Esophagus muscularis mucosa (tissue), 4 donors: ENCODE data around the gene BDKRB2.

Experiments used
- EP300 ChIP-seq: sonication (generic); formaldehyde crosslinking; IDR thresholded peaks from one replicate; pipeline ENCODE4 v1.6.1; 2017; ENCODE audit warnings: antibody characterized with exemption
- POLR2A ChIP-seq: fragments of 450-650 bp; IDR thresholded peaks from one replicate; pipeline ENCODE4 v1.6.1; 2017; ENCODE audit warnings: antibody characterized with exemption, moderate library complexity, mild to moderate bottlenecking, low read depth
- POLR2AphosphoS5 ChIP-seq, 2 donors: sonication (generic); formaldehyde crosslinking; IDR thresholded peaks; one replicate each; pipeline ENCODE4 v1.6.1; 2017; ENCODE audit warnings: antibody characterized with exemption in 2 of 2
- TF ChIP-seq, protein P1 (sequence below), 3 experiments: fragments of 200-600 bp in 2 of 3; fragments of 450-650 bp in 1 of 3; sonication (generic) in 2 of 3; IDR thresholded peaks; one replicate each; pipeline ENCODE4 v1.5.1; 2017 to 2019; ENCODE audit warnings: antibody characterized with exemption in 3 of 3, mild to moderate bottlenecking in 2 of 3, moderate library complexity in 1 of 3

DNA sequence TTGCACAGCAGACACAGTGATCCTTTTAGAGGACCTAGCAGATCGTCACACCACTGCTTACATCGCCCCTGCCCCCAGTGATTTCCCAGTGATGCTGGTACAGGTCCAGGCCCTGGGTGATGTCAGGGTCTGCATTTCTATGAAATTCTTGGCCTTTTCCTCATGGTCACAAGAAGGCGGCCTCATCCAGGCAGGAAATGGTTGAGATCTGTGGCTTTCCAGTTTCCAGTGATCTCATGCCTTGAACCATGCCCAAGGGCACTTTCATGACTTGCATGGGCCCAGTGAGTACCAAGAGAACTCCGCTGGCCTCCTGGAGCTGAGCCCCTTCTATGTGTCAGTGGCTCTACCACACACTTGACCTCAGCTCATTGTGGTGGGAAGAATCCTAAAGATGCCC lies 41.9 kb upstream of the BDKRB2 start:
- TF ChIP-seq POLR2AphosphoS5 (IDR thresholded peaks at IDR 0.05) (no peak), POLR2A (no peak), EP300 (no peak)
- TF ChIP-seq, protein P1, sequence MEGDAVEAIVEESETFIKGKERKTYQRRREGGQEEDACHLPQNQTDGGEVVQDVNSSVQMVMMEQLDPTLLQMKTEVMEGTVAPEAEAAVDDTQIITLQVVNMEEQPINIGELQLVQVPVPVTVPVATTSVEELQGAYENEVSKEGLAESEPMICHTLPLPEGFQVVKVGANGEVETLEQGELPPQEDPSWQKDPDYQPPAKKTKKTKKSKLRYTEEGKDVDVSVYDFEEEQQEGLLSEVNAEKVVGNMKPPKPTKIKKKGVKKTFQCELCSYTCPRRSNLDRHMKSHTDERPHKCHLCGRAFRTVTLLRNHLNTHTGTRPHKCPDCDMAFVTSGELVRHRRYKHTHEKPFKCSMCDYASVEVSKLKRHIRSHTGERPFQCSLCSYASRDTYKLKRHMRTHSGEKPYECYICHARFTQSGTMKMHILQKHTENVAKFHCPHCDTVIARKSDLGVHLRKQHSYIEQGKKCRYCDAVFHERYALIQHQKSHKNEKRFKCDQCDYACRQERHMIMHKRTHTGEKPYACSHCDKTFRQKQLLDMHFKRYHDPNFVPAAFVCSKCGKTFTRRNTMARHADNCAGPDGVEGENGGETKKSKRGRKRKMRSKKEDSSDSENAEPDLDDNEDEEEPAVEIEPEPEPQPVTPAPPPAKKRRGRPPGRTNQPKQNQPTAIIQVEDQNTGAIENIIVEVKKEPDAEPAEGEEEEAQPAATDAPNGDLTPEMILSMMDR (IDR thresholded peaks at IDR 0.05), result no peak
